Stimulated activated CD4-positive, alpha-beta T cell treated with anti-CD3 and anti-CD28 coated beads, Interleukin-4, amount 100 ng/mL, for 1 hour (primary cell): ENCODE measurements around the gene SLC26A8.
"Not testable (repeated sequence)": the region's sequence is repeated elsewhere in the genome, so short reads cannot be mapped to it uniquely, and the experiment has no call there.

ENCODE experiments used
- DNase-seq: peaks from one replicate; pipeline ENCODE4 v3.0.0-alpha.2; 2020

SLC26A8 gene

GRCh38 chr6:36000451-36000850 is 24.0 kb downstream of the SLC26A8 start:
- DNase-seq = no peak

GRCh38 chr6:35993150-35993549 is 31.3 kb downstream of the SLC26A8 start:
- no peak for DNase-seq

GRCh38 chr6:35988047-35988446 is 36.4 kb downstream of the SLC26A8 start:
- DNase-seq = not testable (repeated sequence)

- DNase-seq = no peak
These were observed 39.7 kb downstream of the SLC26A8 start for GRCh38 chr6:35984701-35985100.

- no peak for DNase-seq
These were observed 43.3 kb downstream of the SLC26A8 start for GRCh38 chr6:35980991-35981645.

GRCh38 chr6:35980126-35980525 is 44.3 kb downstream of the SLC26A8 start:
- DNase-seq = not testable (repeated sequence)

GRCh38 chr6:35977308-35977707 is 47.1 kb downstream of the SLC26A8 start:
- no peak for DNase-seq

GRCh38 chr6:35973670-35974222 is 50.7 kb downstream of the SLC26A8 start:
- no peak for DNase-seq

- no peak for DNase-seq
These were observed 51.7 kb downstream of the SLC26A8 start for GRCh38 chr6:35972471-35973367.

GRCh38 chr6:35970181-35970580 is 54.3 kb downstream of the SLC26A8 start:
- no peak for DNase-seq

GRCh38 chr6:35969646-35970045 is 54.8 kb downstream of the SLC26A8 start:
- DNase-seq = no peak

- no peak for DNase-seq
These were observed 55.6 kb downstream of the SLC26A8 start for GRCh38 chr6:35968821-35969220.

GRCh38 chr6:35967076-35967774 is 57.2 kb downstream of the SLC26A8 start:
- DNase-seq = no peak

- DNase-seq = no peak
These were observed 61.5 kb downstream of the SLC26A8 start for GRCh38 chr6:35962779-35963560.

- DNase-seq = no peak
These were observed 64.3 kb downstream of the SLC26A8 start for GRCh38 chr6:35960187-35960586.

GRCh38 chr6:35955970-35956369 is 68.5 kb downstream of the SLC26A8 start:
- no peak for DNase-seq

- DNase-seq = no peak
These were observed 68.9 kb downstream of the SLC26A8 start for GRCh38 chr6:35955521-35955920.

- DNase-seq = no peak
These were observed 69.4 kb downstream of the SLC26A8 start for GRCh38 chr6:35955071-35955470.

GRCh38 chr6:35954333-35954732 is 70.1 kb downstream of the SLC26A8 start:
- no peak for DNase-seq

- DNase-seq = no peak
These were observed 75.7 kb downstream of the SLC26A8 start for GRCh38 chr6:35948725-35949124.

- no peak for DNase-seq
These were observed 78.8 kb downstream of the SLC26A8 start for GRCh38 chr6:35945650-35946025.

GRCh38 chr6:35943390-35943789 is 81.1 kb downstream of the SLC26A8 start:
- DNase-seq = no peak

GRCh38 chr6:35942355-35942754 is 82.1 kb downstream of the SLC26A8 start:
- DNase-seq = no peak
